KMS-11 (cell line): ENCODE data around the gene MON2.
A peak's percentile ranks its signal among the peaks of the same experiment; 100 is the strongest.

ENCODE experiments used
- H2AFZ ChIP-seq: fragments of 200-600 bp; sonication (generic); 2 replicates; pipeline ENCODE4 v1.6.1; 2016; ENCODE audit warnings: antibody characterized with exemption, mixed run types, low read depth
- H3K27ac ChIP-seq: fragments of 200-600 bp; sonication (generic); 2 replicates; pipeline ENCODE4 v1.6.1; 2016; ENCODE audit warnings: mild to moderate bottlenecking, mixed run types
- H3K27me3 ChIP-seq: fragments of 200-600 bp; sonication (generic); 2 replicates; pipeline ENCODE4 v1.6.1; 2017; ENCODE audit warnings: mild to moderate bottlenecking, low read depth, mixed run types, moderate library complexity; ENCODE audit not compliant: insufficient read depth
- H3K36me3 ChIP-seq: fragments of 200-600 bp; sonication (generic); 2 replicates; pipeline ENCODE4 v1.6.1; 2017; ENCODE audit warnings: mild to moderate bottlenecking, mixed run types; ENCODE audit not compliant: insufficient read depth
- H3K4me1 ChIP-seq: fragments of 200-600 bp; sonication (generic); 2 replicates; pipeline ENCODE4 v1.6.1; 2016; ENCODE audit warnings: mild to moderate bottlenecking, low read depth, mixed run types; ENCODE audit not compliant: poor library complexity, severe bottlenecking
- H3K4me2 ChIP-seq: fragments of 200-600 bp; sonication (generic); 2 replicates; pipeline ENCODE4 v1.7.0; 2016; ENCODE audit warnings: mild to moderate bottlenecking, mixed run types
- H3K4me3 ChIP-seq: fragments of 200-600 bp; sonication (generic); IDR thresholded peaks from 2 replicates; pipeline ENCODE4 v1.6.1; 2017; ENCODE audit warnings: low read depth, low read length, mixed read lengths; ENCODE audit not compliant: insufficient read depth
- H3K79me2 ChIP-seq: fragments of 200-600 bp; sonication (generic); 2 replicates; pipeline ENCODE4 v1.6.1; 2016; ENCODE audit warnings: low read depth, mixed run types; ENCODE audit not compliant: insufficient read depth
- H3K9ac ChIP-seq: fragments of 200-600 bp; sonication (generic); 2 replicates; pipeline ENCODE4 v1.6.1; 2016; ENCODE audit warnings: mild to moderate bottlenecking, mixed run types
- H4K20me1 ChIP-seq: fragments of 200-600 bp; sonication (generic); 2 replicates; pipeline ENCODE4 v1.6.1; 2016; ENCODE audit warnings: mild to moderate bottlenecking, mixed run types; ENCODE audit not compliant: insufficient read depth
- CTCF ChIP-seq: fragments of 200-600 bp; sonication (generic); conservative IDR thresholded peaks from 2 replicates; pipeline ENCODE4 v1.6.1; 2017; ENCODE audit warnings: low read depth, mild to moderate bottlenecking, antibody characterized with exemption, low read length, moderate library complexity, mixed read lengths

Gene MON2

DNA sequence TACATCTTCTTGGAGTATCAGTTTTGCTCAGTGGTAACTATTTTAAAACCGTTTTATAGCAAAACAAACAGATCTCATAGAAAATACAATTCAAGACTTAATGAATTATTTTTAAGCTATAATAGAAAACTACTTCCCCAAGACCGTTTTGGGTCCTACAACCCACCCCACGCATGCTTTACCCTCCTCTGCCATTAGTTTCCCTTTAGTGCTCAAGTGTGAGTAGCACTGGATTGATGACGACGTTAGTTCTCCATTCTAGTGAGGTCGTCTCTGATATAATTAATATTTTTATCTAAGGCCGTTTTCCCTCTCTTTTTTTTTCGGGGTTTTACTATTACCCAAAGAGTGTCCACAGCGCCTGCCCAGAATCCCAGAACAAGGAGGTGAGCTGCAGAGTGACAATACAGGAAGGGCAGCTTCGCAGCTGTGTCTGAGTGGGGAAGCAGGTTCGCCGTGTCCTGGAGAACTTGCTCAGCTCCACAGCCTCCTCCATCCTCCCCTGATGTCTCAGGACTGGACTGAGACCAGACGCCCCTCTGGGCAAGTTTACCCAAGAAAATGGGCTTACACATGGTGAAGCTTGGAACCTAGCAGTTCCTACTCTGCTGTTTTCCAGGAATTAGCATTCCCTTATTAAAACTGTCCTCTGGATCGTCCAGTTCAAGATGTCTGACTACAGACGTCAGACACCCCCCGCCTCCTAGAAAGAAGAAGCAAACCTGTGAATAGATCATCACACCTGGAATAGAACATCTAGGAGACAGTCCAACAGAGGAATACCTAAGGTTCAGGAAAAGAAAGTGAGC, 31.9 kb upstream of the MON2 start:
- H3K27me3 ChIP-seq, result no peaks in the 10 kb centered on the region
- no peak for TF ChIP-seq CTCF
- no peak overlapping the region for H2AFZ ChIP-seq
- no peak overlapping the region for H3K4me3 ChIP-seq
- no peak overlapping the region for H3K4me2 ChIP-seq
- H3K27ac ChIP-seq, result no peak overlapping the region
- H3K79me2 ChIP-seq, result no peaks in the 10 kb centered on the region
- no peak overlapping the region for H3K9ac ChIP-seq
- no peaks in the 10 kb centered on the region for H4K20me1 ChIP-seq
- H3K4me1 ChIP-seq, result no peaks in the 10 kb centered on the region
- no peaks in the 10 kb centered on the region for H3K36me3 ChIP-seq

DNA sequence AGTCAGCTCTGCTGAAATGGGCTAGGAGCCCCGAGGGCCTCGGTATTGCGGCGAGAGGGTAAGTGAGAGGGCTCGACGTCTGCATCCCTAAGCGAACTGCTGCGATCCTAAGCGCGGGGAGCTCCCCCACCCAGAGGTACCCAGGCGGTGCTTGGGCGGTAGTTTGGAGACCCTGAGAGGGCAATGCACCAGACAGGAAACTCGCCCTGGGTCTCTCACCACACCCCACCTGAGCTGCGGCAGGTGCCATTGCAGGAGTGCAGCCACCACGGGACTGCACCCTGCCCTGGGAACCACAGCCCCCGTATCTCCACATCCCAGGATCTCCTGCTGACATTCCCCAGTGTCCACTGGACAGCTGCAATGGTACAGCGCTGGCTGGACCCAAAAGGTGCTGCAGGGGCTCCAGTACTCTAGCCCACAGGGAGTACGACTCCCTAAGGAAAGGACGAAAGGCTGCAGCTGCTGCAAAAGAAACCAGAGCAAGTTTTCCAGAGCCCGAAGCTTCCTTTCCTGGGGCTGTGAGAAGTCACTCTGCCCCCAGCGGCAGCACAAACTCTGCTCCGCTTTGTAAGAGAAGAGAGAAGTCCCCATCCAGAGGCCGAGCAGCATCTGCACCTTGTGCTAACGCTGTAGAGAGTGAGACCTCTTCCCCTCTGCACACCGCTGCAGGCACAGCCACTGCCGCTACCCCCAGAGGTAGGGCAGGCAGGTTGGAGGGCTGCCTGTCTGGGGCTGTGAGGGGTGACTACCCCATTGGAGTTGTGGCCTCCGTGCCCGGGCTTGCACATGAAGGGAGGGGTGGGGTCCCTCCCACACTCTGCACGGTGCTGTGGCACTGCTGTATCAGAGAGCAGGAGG, 31.1 kb upstream of the MON2 start:
- Histone ChIP-seq H4K20me1 (no peaks in the 10 kb centered on the region), H3K27ac (no peak overlapping the region), H3K9ac (no peak overlapping the region), H3K4me2 (no peak overlapping the region), H3K27me3 (no peaks in the 10 kb centered on the region), H3K79me2 (no peaks in the 10 kb centered on the region), H2AFZ (no peak overlapping the region), H3K4me3 (no peak overlapping the region), H3K36me3 (no peaks in the 10 kb centered on the region), H3K4me1 (no peaks in the 10 kb centered on the region)
- no peak for TF ChIP-seq CTCF

GRCh38 chr12:62436164-62436503, 30.5 kb upstream of the MON2 start:
- no peaks in the 10 kb centered on the region for H3K36me3 ChIP-seq
- no peak overlapping the region for H3K4me2 ChIP-seq
- no peaks in the 10 kb centered on the region for H3K27me3 ChIP-seq
- no peak overlapping the region for H3K4me3 ChIP-seq
- H4K20me1 ChIP-seq, result no peaks in the 10 kb centered on the region
- H3K79me2 ChIP-seq, result no peaks in the 10 kb centered on the region
- TF ChIP-seq CTCF, result no peak
- no peak overlapping the region for H3K9ac ChIP-seq
- H3K4me1 ChIP-seq, result no peaks in the 10 kb centered on the region
- H3K27ac ChIP-seq, result no peak overlapping the region
- H2AFZ ChIP-seq, result no peak overlapping the region

DNA sequence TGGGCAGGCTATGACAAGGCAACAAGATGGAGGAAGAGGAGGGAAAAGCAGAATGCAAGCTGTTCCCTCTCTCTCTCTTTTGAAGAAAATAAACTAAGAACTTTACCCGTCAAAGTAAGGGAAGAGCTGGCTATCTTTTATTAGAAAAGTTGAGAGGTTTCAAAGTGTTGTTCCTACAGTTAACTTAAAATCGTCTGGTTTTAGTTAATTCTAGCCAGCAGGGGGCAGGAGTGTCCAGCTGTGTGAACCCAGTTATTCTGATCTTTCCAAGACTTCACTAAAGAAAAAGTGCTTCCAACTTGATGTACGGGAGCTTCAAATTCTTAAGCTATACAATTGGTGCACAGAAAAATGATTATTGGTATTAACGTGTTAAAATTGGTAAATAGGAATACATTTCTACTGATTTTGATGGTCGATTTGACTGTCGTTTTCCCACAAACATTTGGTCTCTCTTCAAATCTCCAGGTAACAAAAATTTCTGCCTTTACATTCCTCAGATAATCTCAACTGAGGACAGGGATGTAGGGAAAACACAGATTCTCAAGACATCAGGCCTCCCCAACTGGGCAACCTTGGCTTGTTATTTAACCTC, 28.4 kb upstream of the MON2 start:
- H3K27ac ChIP-seq, result no peak overlapping the region
- no peaks in the 10 kb centered on the region for H3K27me3 ChIP-seq
- H3K79me2 ChIP-seq, result no peaks in the 10 kb centered on the region
- no peaks in the 10 kb centered on the region for H3K36me3 ChIP-seq
- no peaks in the 10 kb centered on the region for H3K4me1 ChIP-seq
- no peak overlapping the region; the same call in 1 of the 2 replicates for H3K4me2 ChIP-seq
- 0 out of 2 replicates have a peak overlapping the region, but pooled peaks have one; percentile 15 for H2AFZ ChIP-seq
- TF ChIP-seq CTCF, result peak; percentile 93
- H4K20me1 ChIP-seq, result no peaks in the 10 kb centered on the region
- no peak overlapping the region for H3K4me3 ChIP-seq
- H3K9ac ChIP-seq, result no peak overlapping the region
